HG03439 (cell line): ENCODE results near the gene JPT1.
A peak's percentile ranks its signal among the peaks of the same experiment; 100 is the strongest.
"Not testable (repeated sequence)": the region's sequence is repeated elsewhere in the genome, so short reads cannot be mapped to it uniquely, and the experiment has no call there.

Experiments used
- ATAC-seq: cut with Tn5 transposase; IDR thresholded peaks from one replicate; pipeline ENCODE4 v1.9.1; 2021; ENCODE audit warnings: mild to moderate bottlenecking, moderate library complexity; ENCODE audit not compliant: unreplicated experiment

The JPT1 gene

DNA sequence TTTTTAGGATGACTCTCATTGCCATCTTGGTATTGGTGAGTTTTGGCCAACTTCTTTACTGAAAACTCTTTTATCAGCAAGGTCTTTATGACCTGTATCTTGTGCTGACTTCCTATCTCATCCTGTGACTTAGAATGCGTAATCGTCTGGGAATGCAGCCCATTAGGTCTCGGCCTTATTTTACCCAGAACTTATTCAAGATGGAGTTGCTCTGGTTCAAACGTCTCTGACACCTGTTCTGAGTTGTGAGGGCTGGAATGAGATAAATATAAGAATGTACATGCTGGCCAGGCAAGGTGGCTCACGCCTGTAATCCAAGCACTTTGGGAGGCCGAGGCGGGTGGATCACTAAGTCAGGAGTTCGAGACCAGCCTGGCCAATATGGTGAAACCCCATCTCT, 4.2 kb upstream of the JPT1 start:
- not testable (repeated sequence) for ATAC-seq

DNA sequence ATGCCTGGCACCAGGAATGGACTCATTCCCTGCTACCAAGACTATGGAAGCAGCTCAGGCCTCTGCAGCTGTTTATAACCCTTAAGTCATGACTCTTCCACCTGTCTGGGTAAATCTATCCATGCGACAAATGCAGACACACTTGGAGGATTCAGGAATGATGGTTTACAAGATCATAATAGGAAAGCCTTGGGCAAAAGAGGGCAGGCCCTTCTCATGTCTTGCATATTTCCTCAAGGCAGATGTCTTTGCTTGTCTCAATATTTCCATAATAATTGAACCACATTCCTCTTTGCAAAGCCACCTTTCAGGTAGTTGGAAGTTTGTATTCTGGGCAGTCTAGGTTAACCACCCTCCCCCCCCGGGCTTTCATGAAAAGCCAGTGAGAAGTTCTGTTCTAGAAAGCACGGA, 884 bp upstream of the JPT1 start:
- no peak for ATAC-seq

DNA sequence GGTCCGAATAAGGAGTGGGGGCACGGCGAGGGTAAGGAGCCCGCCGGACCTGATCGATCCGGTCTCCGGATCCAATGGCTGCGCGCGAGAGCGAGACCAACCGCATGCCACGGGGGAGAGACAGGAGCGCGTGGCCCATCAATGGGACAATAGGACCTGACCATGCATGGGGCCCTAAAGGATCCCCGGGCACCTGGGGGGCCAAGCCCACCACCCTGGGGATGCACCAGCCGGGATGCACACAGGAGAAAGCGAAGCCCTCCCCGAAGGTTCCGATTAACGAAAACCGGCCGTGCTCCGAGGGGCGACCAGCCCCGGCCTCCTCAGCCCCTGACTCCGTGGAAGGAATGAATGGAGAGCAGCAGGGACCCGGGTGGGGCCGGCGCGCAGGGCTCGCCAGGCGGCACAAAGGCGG, 525 bp downstream of the JPT1 start:
- ATAC-seq, result peak; percentile 6

DNA sequence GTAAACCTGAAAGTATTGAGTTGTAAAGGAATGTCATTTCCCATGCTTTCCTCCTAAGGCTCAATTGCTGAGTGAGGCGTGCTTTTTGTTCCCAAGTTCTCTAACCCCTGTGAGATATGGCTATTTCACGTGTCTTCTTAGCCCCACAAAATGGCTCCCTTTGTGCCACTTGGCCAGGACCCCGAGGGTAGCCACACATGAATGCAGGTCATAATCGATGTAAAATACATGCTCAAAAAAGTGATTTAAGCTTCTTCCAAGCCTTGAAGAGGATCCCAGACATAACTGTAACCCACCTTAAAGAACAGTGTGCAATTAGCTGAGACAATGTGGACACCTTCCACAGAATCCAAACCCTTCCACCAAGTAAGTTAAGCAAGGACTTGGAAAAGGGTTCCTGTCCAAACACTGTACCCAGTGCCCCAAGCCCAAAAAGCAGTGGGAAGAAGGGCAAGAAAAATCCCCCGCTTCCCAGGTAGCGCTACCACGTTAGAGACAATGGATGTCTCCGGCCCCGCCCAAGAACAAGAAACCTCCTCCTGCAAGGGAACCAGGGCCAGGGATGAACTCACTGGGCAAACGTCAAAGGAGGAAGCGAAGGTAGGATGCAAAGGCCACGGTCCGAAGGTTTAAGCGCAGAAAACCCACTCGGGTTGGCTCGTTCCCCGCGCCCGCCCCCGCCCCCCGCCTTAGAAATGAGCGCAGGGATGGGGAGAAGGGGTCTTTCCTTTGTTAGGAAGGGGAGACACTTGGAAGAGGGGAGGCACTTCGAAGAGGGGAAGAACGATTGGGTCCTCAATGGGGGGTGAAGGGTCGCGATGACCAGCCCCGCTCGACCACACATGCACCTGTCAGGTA, 1.2 kb downstream of the JPT1 start:
- no peak for ATAC-seq

DNA sequence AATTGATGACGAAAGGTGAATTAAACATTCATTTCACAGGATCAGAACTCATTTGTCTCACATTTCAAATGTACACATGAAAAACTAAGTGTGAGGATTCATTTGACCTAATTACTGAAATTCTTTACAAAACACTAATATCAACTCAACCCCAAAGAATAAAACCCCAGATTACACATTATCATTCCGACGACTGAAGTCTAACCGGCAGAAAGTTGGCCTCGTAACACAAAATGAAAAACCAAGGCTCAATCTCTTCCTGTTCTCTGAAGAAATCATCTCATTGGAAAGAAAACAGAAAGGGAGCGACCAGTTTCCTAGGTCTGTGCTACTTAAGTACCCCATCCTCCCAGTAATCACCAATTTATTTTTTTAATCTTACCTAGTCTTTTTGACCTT, 1.8 kb downstream of the JPT1 start:
- ATAC-seq, result no peak

DNA sequence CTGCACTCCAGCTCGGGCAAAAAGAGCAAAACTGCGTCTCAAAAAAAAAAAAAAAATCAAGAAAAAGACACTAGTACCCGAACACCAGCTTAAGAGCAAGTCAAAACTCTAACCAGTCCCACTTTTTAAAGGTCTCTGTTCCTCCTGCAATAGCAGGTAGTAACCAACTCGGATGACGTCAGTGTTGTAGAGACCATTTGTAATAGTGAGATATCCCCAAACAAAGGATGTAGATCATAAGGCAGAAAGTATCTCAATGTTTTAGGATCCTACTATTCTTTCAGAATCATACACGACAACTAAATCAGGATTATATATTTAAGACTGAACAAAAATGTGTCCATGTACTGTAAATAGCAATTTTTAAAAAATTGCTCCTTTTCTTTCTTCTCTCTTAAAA, 2.4 kb downstream of the JPT1 start:
- ATAC-seq, result no peak

DNA sequence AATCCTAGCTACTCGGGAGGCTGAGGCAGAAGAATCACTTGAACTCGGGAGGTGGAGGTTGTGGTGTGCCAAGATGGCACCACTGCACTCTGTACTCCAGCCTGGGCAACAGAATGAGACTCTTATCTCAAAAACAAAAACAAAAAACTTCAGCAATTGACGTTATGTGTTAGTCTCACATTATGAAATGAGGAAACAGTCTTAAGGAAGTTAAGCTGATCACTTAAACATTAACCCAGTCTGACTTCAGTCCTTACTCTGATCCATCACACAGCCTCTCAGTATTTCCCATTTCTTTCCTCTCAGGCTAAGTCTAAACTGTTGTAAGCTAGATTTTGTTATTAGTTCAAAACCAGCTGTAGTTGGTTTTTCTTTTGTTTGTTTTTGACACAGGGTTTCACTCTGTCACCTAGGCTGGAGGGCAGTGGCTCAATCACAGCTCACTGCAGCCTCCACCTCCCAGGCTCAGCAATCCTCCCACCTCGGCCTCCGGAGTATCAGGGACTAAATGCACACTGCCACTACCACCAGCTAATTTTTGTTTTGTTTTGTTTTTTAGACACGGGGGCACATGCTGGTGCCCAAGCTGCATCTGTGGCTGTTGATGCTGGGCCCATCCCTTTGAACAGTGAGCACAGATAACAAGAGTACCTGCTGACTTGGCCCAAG, 6.3 kb downstream of the JPT1 start:
- ATAC-seq, result no peak

DNA sequence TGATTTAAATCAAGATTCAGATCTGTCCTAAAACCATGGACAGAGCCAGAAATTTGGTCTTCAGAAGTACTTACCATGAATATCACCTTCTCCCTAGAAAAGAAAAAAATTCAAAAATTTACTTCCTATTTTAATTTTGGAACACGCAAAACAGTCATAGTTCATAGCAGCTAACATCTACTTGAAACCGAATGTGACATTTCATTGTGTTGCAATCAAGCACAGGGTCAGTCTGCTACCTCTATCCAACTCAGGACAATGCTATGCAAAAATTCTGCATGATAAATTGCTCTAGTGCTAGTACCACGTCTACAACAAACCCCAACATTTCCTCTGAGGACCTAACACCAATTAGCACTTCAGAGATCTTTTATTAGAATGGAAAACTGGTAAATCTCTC, 7.7 kb downstream of the JPT1 start:
- no peak for ATAC-seq

DNA sequence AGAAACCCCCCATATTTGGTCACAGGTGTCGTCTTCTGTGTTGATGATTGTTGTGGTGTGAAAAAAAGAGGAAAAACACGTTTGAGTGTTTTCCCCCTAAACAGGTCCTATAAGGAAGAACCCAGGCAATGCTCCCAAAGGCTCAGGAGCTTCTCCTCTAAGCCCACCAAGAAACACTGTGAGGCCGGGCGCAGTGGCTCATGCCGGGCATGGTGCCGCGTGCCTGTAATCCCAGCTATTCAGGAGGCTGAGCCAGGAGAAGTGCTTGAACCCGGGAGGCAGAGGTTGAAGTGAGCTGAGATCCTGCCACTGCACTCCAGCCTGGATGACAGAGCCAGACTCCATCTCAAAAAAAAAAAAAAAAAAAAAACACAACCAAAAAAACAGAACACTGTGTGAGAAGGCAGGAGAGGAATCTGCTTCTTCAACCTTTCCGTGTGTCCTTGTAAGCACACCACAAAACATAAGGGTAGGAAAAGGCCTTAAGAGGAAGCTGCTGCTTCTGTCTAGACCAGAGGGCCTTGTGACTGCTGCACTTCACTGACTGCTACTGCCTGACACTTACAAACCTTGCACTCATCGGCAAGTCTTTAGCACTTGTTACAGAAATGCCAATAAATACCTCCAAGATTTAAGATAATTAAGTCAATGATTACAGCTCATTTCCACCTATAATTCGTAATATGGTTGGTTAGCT, 9.3 kb downstream of the JPT1 start:
- ATAC-seq, result no peak

DNA sequence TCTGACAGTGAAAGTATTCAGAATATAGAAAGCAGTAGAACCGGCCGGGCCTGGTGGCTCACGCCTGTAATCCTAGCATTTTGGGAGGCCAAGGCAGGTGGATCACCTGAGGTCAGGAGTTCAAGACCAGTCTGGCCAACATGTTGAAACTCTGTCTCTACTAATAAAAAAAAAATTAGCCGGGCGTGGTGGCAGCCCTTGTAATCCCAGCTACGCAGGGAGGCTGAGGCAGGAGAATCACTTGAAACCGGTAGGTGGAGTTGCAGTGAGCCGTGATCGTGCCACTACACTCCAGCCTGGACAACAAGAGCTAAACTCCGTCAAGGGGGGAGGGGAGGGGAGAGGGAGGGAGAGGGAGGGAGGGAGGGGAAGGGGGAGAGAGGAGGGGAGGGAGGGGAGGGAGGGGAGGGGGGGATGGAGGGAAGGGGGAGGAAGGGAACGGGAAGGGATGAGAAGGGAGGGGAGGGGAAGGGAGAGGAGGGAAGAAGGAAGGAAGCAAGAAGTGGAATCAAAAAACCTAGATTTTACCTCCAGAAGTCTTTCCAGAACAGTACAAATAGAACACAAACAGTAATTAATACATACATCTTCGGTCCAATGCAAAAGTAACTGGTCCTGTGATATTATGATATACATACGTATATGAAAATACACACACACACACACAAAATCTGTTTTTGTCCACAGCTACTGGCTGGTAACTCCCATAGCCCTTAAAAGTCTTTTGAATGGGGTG, 11.9 kb downstream of the JPT1 start:
- ATAC-seq, result no peak

DNA sequence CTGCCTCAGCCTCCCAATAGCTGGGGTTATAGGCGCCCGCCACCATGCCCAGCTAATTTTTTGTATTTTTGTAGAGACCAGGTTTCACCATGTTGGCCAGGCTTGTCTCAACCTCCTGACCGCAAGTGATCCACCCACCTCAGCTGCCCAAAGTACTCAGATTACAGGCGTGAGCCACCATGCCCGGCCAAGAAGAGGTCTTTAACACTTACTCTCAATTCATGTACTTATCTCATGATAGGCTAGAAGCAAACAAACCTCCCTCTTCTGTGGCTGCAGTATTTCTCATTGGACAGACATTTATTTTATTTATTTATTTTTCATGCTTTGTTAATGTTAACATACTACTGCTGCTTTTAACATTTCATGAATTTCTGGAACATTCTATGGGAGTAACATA, 15.8 kb downstream of the JPT1 start:
- no peak for ATAC-seq

DNA sequence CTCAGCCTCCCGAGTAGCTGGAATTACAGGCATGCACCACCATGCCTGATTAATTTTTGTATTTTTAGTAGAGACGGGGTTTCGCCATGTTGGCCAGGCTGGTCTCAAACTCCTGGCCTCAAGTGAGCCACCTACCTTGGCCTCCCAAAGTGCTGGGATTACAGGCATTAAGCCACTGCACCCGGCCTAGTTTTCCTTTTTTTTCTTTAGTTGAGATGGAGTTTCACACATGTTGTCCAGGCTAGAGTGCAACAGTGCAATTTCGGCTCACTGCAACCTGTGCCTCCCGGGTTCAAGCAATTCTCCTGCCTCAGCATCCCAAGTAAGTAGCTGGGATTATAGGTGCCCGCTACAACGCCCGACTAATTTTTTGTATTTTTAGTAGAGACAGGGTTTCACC, 16.6 kb downstream of the JPT1 start:
- ATAC-seq, result not testable (repeated sequence)

DNA sequence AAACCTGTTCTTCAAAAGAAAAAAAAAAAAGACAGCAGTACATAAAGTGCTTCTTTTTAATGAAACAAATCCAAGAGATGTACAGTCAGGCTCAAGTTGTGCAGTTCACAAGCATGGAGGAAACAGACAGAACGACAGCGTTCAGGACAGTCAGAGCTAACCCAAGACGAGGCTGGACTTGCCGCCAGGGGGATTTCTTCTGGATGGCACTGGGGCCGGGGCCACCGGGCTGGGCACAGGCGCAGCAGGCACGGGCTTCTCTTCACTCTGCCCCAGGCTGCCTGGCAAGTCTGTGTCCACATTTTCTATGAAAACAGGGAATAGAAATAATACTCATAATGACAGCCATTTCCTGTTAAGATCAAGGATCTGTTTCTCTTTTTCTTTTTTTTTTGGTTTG, 18.4 kb downstream of the JPT1 start:
- ATAC-seq, result no peak

DNA sequence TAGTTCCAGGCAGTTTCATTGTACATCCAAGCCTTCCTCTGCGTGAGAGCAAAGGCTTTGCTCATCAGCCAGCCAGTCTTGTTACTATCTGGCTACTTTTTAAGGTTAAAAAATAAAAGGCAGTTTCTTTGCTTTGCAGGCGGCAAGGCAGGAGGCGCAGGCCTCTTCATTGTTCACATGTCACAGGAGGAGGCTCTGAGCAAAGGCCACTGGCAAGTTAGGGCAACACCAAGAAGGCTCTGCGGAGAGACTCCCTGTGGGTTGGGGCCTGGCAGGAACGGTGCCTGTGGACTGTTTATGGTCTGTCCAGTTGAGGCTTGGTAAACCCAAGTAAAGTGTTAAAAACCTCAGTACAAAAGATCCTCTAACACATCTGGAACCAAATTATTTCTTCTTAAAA, 18.9 kb downstream of the JPT1 start:
- ATAC-seq, result no peak

DNA sequence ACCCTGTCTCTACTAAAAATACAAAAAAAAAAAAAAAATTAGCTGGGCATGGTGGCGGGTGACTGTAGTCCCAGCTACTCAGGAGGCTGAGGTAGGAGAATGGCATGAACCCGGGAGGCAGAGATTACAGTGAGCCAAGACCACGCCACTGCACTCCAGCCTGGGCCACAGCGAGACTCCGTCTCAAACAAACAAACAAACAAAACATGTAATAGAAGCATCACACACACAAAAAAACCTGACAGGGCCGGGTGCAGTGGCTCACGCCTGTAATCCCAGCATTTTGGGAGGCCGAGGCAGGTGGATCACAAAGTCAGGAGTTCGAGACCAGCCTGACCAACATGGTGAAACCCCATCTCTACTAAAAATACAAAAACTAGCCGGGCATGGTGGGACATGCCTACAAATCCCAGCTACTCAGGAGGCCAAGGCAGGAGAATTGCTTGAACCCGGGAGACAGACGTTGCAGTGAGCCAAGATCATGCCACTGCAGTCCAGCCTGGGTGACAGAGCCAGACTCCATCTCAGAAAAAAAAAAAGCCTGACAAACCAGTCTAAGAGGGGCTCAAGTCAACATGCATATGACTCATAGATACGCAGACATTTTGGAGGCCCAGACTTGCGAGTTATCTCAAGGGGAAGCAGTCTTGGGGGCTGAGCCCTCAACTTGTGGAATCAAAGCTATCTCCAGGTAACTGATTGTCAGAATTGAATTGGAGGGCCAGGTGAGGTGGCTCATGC, 20.5 kb downstream of the JPT1 start:
- not testable (repeated sequence) for ATAC-seq

DNA sequence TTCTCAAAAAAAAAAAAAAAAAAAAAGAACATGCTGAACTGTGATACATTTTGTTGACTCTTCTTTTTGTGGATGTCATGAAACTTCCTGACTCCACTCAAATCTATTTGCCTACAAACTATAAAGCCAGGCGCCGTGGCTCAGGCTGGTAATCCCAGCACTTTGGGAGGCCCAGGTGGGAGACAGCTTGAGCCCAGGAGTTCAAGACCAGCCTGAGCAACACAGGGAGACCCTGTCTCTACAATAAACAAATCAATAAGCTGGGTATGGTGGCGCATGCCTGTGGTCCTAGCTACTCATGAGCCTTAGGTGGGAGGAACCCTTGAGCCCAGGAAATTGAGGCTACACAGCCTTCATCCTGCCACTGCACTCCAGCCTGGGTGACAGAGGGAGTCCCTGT, 21.3 kb downstream of the JPT1 start:
- ATAC-seq, result no peak

DNA sequence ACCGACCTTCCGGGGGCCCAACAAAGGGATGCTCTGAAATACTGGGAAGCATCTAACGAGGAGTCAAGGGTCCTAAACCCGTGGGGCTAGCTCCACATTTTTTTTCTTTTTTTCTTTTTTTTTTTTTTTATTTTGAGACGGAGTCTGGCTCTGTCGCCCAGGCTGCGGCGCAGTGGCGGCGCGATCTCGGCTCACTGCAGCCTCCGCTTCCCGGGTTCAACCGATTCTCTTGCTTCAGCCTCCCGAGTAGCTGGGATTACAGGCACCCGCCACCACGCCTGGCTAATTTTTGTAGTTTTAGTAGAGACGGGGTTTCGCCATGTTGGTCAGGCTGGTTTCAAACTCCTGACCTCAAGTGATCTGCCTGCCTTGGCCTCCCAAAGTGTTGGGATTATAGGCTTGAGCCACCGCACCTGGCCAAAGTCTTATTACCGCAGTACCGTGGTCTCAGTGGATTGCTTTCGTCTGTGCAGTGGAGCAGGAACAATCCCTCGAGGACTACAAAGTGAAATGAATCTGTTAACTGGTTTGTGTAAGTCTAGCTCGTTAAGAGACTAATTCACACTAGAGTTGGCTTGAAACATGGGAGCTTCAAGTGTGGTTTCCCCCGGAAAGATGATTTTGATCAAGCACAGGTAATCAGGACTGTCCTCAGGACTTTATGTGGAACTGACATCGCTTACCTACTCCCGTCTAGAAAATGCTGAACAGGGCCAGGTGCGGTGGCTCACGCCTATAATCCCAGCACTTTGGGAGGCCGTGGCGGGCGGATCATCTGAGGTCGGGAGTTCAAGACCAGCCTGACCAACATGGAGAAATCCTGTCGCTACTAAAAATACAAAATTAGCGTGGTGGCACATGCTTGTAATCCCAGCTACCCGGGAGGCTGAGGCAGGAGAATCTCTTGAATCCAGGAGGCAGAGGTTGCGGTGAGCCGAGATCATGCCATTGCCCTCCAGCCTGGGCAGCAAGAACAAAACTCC, 22.0 kb downstream of the JPT1 start:
- ATAC-seq, result not testable (repeated sequence)

DNA sequence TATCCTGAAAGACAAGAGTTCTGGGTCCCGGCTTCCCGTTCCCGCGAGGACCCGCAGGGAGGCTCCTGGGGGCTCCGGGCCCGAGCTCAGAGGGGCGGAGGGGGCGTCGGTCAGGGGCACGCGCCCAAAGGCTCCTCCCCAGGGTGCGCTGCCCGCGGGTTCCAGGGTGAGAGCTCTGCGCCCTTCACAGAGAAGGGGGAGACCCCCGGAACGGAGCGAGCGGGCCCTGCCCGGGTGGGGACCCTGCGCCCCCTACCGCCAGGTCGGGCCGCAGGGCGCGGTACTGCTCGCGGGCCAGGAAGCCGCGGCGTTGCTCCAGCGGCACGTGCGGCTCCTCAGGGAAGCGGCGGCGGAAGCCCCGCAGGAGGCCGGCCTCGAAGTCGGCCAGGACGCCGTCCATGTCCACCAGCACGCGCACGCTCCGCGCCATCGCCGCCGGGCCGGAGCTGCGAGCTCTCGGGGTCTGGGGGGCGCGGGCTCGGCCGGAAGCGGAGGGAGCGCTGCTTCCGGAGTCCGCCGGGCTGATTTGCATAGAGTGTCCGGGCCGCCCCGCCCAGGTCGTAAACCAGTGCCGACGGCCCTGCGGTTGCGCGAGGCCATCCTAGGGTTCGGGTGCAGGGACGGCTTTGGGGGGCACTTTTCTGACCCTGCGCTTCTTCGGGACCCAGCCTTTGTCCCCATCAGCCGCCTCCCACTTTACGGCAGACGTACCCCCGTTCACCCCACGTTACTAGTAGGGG, 22.9 kb downstream of the JPT1 start, which contains the start of gene NT5C:
Gene NT5C, minus strand, starts transcription at position 465 of the 740 bp plus-strand sequence. Its CDS starts 35 bp downstream, at position 430.
- peak; percentile 71 for ATAC-seq
